ENCODE measurements around the gene C19orf47.

The C19orf47 gene

GRCh38 chr19:40304306-40304705 lies 43.9 kb downstream of the C19orf47 start:
- 0 out of 2 replicates have a peak overlapping the region, but pooled peaks have one; percentile 5 for H3K27ac ChIP-seq

GRCh38 chr19:40303765-40304164 lies 44.4 kb downstream of the C19orf47 start:
- Histone ChIP-seq H3K36me3 (no peaks in the 10 kb centered on the region), H3K27ac (no peak overlapping the region), H3K27me3 (no peaks in the 10 kb centered on the region), H3K9me3 (no peaks in the 10 kb centered on the region), H3K4me3 (no peak overlapping the region), H3K9ac (peak overlapping the region; percentile 53), H3K4me1 (peaks cover 25% of the 10 kb centered on the region), H3K4me2 (peak overlapping the region; percentile 49; the same call in 1 of the 2 replicates), H4K20me1 (no peaks in the 10 kb centered on the region)
- TF ChIP-seq Cebpa-rat (IDR thresholded peaks at IDR 0.05): no peak

More at GRCh38 chr19:40304306-40304705, 43.9 kb downstream of the C19orf47 start:
- Histone ChIP-seq H4K20me1 (no peaks in the 10 kb centered on the region), H3K4me3 (no peak overlapping the region), H3K9ac (peak overlapping the region; percentile 53), H3K36me3 (no peaks in the 10 kb centered on the region), H3K27me3 (no peaks in the 10 kb centered on the region), H3K9me3 (no peaks in the 10 kb centered on the region), H3K4me2 (peak overlapping the region; percentile 49), H3K4me1 (peaks cover 25% of the 10 kb centered on the region)
- TF ChIP-seq Cebpa-rat (IDR thresholded peaks at IDR 0.05): no peak

- H3K9ac ChIP-seq: no peak overlapping the region
- TF ChIP-seq Cebpa-rat (IDR thresholded peaks at IDR 0.05): no peak
- H3K27me3 ChIP-seq: no peaks in the 10 kb centered on the region
- H4K20me1 ChIP-seq: no peaks in the 10 kb centered on the region
- H3K4me1 ChIP-seq: peaks cover 24% of the 10 kb centered on the region
- H3K4me3 ChIP-seq: no peak overlapping the region
- H3K27ac ChIP-seq: no peak overlapping the region
- no peaks in the 10 kb centered on the region for H3K9me3 ChIP-seq
- H3K36me3 ChIP-seq: no peaks in the 10 kb centered on the region
- no peak overlapping the region for H3K4me2 ChIP-seq
Measured at GRCh38 chr19:40302224-40303011, 45.8 kb downstream of the C19orf47 start.

GRCh38 chr19:40300668-40301067 lies 47.5 kb downstream of the C19orf47 start:
- H3K27me3 ChIP-seq: no peaks in the 10 kb centered on the region
- H3K4me3 ChIP-seq: no peak overlapping the region
- no peak for TF ChIP-seq Cebpa-rat (IDR thresholded peaks at IDR 0.05)
- no peak overlapping the region for H3K27ac ChIP-seq
- peaks cover 27% of the 10 kb centered on the region for H3K4me1 ChIP-seq
- no peaks in the 10 kb centered on the region for H3K9me3 ChIP-seq
- no peaks in the 10 kb centered on the region for H3K36me3 ChIP-seq
- H3K4me2 ChIP-seq: no peak overlapping the region
- no peaks in the 10 kb centered on the region for H4K20me1 ChIP-seq
- H3K9ac ChIP-seq: no peak overlapping the region

- Histone ChIP-seq H3K4me1 (peaks cover 11% of the 10 kb centered on the region; the same call in 1 of the 2 replicates), H3K4me3 (no peak overlapping the region), H3K27ac (no peak overlapping the region), H3K4me2 (no peak overlapping the region), H3K9ac (no peak overlapping the region), H3K27me3 (no peaks in the 10 kb centered on the region), H4K20me1 (no peaks in the 10 kb centered on the region), H3K36me3 (no peaks in the 10 kb centered on the region), H3K9me3 (no peaks in the 10 kb centered on the region)
- TF ChIP-seq Cebpa-rat (IDR thresholded peaks at IDR 0.05): no peak
Measured at GRCh38 chr19:40298026-40298425, 50.2 kb downstream of the C19orf47 start.

GRCh38 chr19:40294560-40294959 lies 53.6 kb downstream of the C19orf47 start:
- H3K4me1 ChIP-seq: peaks cover 11% of the 10 kb centered on the region; the same call in 1 of the 2 replicates
- H4K20me1 ChIP-seq: no peaks in the 10 kb centered on the region
- no peak overlapping the region for H3K4me3 ChIP-seq
- no peak for TF ChIP-seq Cebpa-rat (IDR thresholded peaks at IDR 0.05)
- 0 out of 2 replicates have a peak overlapping the region, but pooled peaks have one; percentile 6 for H3K9ac ChIP-seq
- H3K27me3 ChIP-seq: no peaks in the 10 kb centered on the region
- H3K27ac ChIP-seq: no peak overlapping the region
- H3K9me3 ChIP-seq: no peaks in the 10 kb centered on the region
- no peaks in the 10 kb centered on the region for H3K36me3 ChIP-seq
- no peak overlapping the region for H3K4me2 ChIP-seq

- Histone ChIP-seq H3K27me3 (no peaks in the 10 kb centered on the region), H3K4me1 (peaks cover 41% of the 10 kb centered on the region), H3K36me3 (peaks cover 6% of the 10 kb centered on the region; the same call in 1 of the 2 replicates), H3K27ac (peak overlapping the region; percentile 68), H3K4me2 (peak overlapping the region; percentile 64), H3K9ac (peak overlapping the region; percentile 36; the same call in 1 of the 2 replicates), H4K20me1 (peaks cover 25% of the 10 kb centered on the region), H3K9me3 (no peaks in the 10 kb centered on the region), H3K4me3 (no peak overlapping the region)
- no peak for TF ChIP-seq Cebpa-rat (IDR thresholded peaks at IDR 0.05)
Measured at GRCh38 chr19:40286971-40287421, 61.2 kb downstream of the C19orf47 start.

- H3K9me3 ChIP-seq: no peaks in the 10 kb centered on the region
- TF ChIP-seq Cebpa-rat (IDR thresholded peaks at IDR 0.05): no peak
- peak overlapping the region; percentile 36; the same call in 1 of the 2 replicates for H3K9ac ChIP-seq
- H3K4me3 ChIP-seq: no peak overlapping the region
- H3K27ac ChIP-seq: peak overlapping the region; percentile 68
- no peaks in the 10 kb centered on the region for H3K27me3 ChIP-seq
- H3K4me2 ChIP-seq: peak overlapping the region; percentile 64
- H4K20me1 ChIP-seq: peaks cover 31% of the 10 kb centered on the region
- peaks cover 7% of the 10 kb centered on the region; the same call in 1 of the 2 replicates for H3K36me3 ChIP-seq
- peaks cover 47% of the 10 kb centered on the region for H3K4me1 ChIP-seq
Measured at GRCh38 chr19:40286235-40286970, 61.8 kb downstream of the C19orf47 start.

GRCh38 chr19:40285353-40286234 lies 62.6 kb downstream of the C19orf47 start:
- H3K4me1 ChIP-seq: peaks cover 55% of the 10 kb centered on the region

More at GRCh38 chr19:40285353-40286234, 62.6 kb downstream of the C19orf47 start:
- Histone ChIP-seq H3K4me3 (peak overlapping the region; percentile 87), H4K20me1 (peaks cover 39% of the 10 kb centered on the region), H3K27ac (peak overlapping the region; percentile 98), H3K9ac (peak overlapping the region; percentile 97), H3K9me3 (no peaks in the 10 kb centered on the region), H3K4me2 (peak overlapping the region; percentile 64), H3K27me3 (no peaks in the 10 kb centered on the region), H3K36me3 (peaks cover 7% of the 10 kb centered on the region; the same call in 1 of the 2 replicates)
- TF ChIP-seq Cebpa-rat (IDR thresholded peaks at IDR 0.05): no peak

Measured in BLaER1 (cell line).